Panc1 (cell line): ENCODE measurements around the gene ARHGAP18.

Experiments
- POLR2AphosphoS5 ChIP-seq: IDR thresholded peaks from 2 replicates; pipeline ENCODE4 v1.6.1; 2012; ENCODE audit warnings: mild to moderate bottlenecking, low read depth, low read length, moderate library complexity
- SIN3A ChIP-seq: IDR thresholded peaks from 2 replicates; pipeline ENCODE4 v1.6.1; 2012; ENCODE audit warnings: low read depth, mild to moderate bottlenecking, low read length, moderate library complexity, borderline replicate concordance; ENCODE audit not compliant: insufficient read depth
- TCF7L2 ChIP-seq: IDR thresholded peaks from 2 replicates; pipeline ENCODE4 v1.6.1; 2011; ENCODE audit warnings: mild to moderate bottlenecking, low read depth, low read length, inconsistent platforms
- TF ChIP-seq, protein P1 (sequence below): fragments of 450-650 bp; IDR thresholded peaks from 2 replicates; pipeline ENCODE4 v1.5.1; 2017; ENCODE audit warnings: mild to moderate bottlenecking
- TF ChIP-seq, protein P2 (sequence below), 2 experiments: IDR thresholded peaks; 2 replicates each; pipeline ENCODE4 v1.6.1; 2011 to 2012; ENCODE audit warnings: low read depth in 2 of 2, control low read depth in 1 of 2, low read length in 1 of 2, mild to moderate bottlenecking in 1 of 2, moderate library complexity in 1 of 2; ENCODE audit not compliant: insufficient read depth in 1 of 2

DNA sequence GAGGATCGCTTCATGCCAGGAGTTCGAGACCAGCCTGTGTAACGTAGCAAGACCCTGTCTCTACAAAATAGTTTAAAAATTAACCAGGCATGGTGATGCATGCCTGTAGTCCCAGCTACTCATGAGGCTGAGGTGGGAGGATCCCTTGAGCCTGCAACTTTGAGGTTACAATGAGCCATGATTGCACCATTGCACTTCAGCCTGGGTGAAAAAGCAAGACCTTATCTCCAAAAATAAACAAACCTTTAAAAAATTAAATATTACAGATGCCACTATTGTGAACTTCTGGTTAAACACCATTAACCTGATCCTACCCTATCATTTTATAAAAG lies 116.8 kb downstream of the ARHGAP18 start:
- TF ChIP-seq, protein P1, sequence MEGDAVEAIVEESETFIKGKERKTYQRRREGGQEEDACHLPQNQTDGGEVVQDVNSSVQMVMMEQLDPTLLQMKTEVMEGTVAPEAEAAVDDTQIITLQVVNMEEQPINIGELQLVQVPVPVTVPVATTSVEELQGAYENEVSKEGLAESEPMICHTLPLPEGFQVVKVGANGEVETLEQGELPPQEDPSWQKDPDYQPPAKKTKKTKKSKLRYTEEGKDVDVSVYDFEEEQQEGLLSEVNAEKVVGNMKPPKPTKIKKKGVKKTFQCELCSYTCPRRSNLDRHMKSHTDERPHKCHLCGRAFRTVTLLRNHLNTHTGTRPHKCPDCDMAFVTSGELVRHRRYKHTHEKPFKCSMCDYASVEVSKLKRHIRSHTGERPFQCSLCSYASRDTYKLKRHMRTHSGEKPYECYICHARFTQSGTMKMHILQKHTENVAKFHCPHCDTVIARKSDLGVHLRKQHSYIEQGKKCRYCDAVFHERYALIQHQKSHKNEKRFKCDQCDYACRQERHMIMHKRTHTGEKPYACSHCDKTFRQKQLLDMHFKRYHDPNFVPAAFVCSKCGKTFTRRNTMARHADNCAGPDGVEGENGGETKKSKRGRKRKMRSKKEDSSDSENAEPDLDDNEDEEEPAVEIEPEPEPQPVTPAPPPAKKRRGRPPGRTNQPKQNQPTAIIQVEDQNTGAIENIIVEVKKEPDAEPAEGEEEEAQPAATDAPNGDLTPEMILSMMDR: no peak
- TF ChIP-seq TCF7L2: no peak
- TF ChIP-seq, protein P2, sequence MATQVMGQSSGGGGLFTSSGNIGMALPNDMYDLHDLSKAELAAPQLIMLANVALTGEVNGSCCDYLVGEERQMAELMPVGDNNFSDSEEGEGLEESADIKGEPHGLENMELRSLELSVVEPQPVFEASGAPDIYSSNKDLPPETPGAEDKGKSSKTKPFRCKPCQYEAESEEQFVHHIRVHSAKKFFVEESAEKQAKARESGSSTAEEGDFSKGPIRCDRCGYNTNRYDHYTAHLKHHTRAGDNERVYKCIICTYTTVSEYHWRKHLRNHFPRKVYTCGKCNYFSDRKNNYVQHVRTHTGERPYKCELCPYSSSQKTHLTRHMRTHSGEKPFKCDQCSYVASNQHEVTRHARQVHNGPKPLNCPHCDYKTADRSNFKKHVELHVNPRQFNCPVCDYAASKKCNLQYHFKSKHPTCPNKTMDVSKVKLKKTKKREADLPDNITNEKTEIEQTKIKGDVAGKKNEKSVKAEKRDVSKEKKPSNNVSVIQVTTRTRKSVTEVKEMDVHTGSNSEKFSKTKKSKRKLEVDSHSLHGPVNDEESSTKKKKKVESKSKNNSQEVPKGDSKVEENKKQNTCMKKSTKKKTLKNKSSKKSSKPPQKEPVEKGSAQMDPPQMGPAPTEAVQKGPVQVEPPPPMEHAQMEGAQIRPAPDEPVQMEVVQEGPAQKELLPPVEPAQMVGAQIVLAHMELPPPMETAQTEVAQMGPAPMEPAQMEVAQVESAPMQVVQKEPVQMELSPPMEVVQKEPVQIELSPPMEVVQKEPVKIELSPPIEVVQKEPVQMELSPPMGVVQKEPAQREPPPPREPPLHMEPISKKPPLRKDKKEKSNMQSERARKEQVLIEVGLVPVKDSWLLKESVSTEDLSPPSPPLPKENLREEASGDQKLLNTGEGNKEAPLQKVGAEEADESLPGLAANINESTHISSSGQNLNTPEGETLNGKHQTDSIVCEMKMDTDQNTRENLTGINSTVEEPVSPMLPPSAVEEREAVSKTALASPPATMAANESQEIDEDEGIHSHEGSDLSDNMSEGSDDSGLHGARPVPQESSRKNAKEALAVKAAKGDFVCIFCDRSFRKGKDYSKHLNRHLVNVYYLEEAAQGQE (IDR thresholded peaks at IDR 0.05; ENCODE audit: insufficient read depth in 1 of 2, low read depth in 2 of 2, low read length in 1 of 2): no peak
- no peak for TF ChIP-seq POLR2AphosphoS5
- TF ChIP-seq SIN3A: no peak
